Ramos (cell line): ENCODE measurements around the gene C1orf56.

Source experiments
- in situ Hi-C: fragments of 300-500 bp; cut with MboI; formaldehyde crosslinking; loops from one replicate; pipeline ENCODE4 v1.14.3; 2022; ENCODE audit warnings: low sequenced_read_pairs; ENCODE audit not compliant: unreplicated experiment

Gene C1orf56, protein sequence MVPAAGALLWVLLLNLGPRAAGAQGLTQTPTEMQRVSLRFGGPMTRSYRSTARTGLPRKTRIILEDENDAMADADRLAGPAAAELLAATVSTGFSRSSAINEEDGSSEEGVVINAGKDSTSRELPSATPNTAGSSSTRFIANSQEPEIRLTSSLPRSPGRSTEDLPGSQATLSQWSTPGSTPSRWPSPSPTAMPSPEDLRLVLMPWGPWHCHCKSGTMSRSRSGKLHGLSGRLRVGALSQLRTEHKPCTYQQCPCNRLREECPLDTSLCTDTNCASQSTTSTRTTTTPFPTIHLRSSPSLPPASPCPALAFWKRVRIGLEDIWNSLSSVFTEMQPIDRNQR

DNA sequence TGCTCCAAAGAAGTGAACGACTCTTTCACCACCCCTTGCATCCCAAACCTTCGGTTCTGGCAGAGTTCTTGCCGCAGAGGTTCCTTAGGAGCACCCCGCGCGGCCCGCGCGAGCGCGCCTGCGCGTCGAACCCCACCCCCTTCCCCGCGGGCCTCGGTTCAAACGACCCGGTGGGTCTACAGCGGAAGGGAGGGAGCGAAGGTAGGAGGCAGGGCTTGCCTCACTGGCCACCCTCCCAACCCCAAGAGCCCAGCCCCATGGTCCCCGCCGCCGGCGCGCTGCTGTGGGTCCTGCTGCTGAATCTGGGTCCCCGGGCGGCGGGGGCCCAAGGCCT, at the start of gene C1orf56:
Gene C1orf56, plus strand, starts transcription at position 161 of the 334 bp plus-strand sequence. Its CDS starts 97 bp downstream, at position 258.
- in situ Hi-C loops: no loop called here

DNA sequence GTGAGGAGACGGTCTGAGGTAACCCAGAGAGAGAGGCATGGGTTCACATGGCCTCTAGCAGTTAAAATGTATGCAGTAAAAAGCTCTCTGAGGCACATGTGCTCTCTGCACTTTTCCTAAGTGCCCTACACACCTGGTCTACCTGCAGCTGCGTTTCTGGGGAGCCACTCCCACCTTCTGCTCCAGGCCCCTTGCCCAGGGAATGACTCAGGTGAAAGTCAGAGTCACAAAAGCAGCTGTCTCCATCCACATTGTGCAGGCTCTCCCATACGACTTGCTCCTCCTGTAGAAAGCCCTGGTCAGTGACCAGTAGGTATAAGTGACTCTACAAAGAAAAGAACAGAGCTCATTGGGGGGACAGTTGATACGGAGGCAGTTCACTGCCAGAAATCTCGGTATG, 49.6 kb upstream of the C1orf56 start:
- in situ Hi-C loops: loop anchor here (25.0 kb wide), 1 partner anchor 736 kb away; the partner anchor contains the start of genes APH1A, C1orf54 and CA14

DNA sequence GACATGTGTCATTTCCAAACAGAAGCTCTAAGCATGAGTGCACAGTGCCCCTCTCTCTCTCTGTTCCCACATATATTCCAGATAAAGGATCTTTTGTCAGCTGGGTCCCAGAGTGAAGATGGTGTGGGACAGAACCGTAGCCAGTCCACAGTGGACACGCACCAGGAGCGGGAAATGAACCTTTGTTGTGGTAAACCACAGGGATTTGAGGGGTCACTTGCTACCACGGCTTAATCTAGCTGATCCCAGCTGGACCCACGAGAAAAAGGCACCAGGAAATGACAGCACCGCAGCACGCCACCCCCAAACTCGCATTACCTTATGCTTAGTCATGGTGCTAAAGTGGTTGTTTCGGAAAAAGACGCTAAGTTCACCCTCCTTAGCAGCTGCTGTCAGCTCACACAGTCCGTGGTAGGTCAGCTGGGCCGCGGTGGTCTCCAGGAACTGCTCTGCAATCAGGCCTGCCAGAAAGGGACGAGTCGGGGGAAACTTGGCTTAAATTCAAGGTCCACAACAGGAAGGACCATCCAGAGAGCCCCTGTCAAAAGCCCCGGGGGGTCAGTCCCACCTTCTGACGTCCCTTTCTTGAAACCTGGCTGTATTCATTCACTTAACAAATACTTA, 48.4 kb upstream of the C1orf56 start:
- in situ Hi-C loops: loop anchor here (25.0 kb wide), 1 partner anchor 737 kb away; the partner anchor contains the start of genes APH1A, C1orf54 and CA14

DNA sequence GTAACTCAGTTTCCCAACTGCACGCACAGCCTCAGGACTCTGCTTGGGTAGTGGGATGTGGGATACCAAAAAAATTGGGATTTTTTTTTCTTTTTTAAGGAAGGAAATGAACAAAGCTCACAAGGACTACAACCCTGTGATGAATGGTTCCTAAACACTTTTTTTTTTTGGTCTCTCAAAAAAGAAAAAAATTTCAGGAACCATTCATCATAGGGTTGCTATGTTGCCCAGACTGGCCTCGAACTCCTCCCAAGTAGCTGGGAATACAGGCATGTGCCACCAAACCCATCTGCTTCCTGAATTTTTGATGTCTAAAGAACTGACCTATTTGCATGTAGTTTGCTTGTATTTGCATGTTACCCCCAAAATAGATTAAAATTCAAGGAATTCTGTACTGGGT, 47.6 kb upstream of the C1orf56 start:
- in situ Hi-C loops: loop anchor here (25.0 kb wide), 1 partner anchor 738 kb away; the partner anchor contains the start of genes APH1A, C1orf54 and CA14

DNA sequence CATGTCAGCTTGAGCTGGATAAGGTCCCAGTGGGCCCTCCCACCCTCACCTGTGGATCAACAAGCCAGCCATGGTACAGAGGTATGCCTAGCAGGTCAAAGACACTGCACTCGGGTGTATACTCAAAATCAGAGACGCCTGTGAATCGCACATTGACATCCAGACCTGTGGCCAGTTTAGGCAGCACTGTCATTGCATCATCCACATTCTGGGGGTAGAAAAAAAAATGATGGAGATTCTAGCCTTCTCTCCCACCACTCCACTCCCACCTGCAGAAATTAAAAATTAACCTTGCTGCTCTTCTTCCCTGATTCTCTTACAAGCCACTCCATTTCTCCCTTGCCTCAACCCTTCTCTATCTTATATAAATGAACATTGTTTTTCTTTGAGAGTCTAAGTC, 47.1 kb upstream of the C1orf56 start:
- in situ Hi-C loops: no loop called here

DNA sequence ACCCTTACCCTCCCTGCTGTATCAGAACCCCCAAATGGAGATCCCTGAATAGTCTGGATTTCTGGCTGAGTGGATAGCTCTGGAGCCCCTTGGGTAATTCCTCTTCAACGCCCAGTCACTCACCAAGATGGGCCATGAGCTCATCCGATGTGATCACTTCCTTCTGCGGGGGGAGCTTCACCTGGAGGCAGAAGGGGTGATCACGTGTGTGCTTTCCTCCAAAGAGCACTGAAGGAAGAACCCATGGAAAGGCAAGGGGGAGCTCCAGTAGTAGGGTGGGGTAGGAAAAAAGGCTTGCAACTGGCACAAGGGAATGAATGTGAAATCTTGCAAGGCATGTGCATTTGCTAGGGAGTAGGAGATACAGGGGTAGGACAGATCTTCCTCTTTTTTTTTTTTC, 45.9 kb upstream of the C1orf56 start:
- in situ Hi-C loops: no loop called here

DNA sequence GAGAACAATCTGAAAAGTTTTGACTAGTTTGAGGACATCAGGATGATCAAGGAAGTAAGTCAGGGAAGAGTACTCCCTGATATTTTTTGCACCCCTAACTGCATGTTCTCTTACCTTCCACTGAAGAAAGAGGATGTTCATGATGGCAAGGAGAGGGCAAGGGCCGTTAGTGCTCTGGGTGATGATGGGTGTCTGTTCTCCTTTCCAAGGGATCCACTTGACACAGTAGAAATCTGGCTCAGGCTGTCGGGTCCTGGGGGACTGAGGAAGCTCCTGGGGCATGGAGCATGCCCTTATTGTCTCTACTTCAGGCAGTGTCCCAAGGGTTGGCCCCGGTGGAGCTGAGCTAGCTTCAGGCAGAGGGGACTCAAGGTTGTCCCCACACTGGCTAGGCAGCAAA, 45.5 kb upstream of the C1orf56 start:
- in situ Hi-C loops: no loop called here

DNA sequence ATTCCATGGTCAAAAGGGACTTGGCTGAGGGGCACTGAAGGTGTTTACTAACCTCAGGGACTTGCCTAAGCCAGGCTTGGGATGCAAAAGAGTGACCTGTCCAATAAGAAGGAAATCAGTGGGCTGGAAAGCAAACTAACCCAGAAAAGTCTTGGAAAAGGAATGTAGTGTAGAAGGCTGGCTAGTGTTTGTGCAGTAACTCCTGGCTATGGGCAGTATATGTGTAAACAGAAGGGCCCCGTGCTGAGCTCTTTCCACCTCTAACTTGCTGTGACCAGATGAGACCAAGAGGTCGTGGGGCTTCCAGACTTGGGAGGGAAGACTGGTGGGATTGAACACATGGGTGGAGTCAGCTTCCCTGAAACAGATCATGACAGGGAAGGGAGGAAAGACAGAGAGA, 44.9 kb upstream of the C1orf56 start:
- in situ Hi-C loops: no loop called here

DNA sequence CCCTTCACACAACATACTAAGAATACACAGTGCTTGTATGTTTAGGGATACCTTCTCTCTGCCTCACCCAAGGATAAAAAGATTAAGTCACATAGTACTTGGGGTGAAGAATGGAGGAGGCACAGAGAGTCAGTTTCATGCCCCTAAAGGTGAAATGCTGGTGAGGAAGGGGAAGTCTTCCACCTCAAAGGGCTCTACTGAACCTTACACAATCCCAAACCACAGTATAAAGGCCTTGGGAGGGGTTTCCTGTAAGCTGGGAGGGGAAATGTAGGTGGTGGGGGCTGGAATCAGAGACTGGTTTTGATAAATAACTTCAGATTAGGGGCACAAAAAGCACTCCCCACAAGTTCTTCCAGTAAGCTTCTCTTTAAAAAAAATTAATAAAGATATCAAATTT, 44.4 kb upstream of the C1orf56 start:
- in situ Hi-C loops: no loop called here

DNA sequence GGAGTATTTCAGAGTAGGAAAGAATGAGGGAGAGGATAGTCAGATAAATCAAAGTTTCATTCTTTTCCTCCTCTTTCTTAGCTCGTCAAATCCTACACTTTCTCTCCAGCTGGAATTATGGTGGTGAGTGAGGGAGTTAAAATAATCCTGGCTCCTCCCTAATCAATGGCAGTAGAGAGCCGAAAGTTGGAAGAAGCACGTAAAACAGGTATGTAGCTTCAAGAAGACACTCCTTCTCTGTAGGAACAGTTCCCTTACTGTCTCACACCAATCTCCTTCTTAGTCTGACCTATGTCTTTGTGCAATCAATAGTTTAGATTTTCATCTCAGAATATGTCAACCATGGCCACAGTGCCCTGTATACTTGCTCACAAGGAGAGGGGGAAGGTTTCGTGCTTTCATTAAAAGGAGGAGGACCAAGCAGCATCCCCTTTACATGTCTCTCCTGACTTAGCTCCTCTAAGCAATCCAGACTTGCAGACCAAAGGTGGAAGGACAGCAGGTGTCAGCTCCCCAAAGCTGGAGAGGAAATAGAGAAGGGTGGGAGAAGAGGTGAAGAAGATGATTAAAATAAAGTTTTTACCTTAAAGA, 41.7 kb upstream of the C1orf56 start:
- in situ Hi-C loops: no loop called here

DNA sequence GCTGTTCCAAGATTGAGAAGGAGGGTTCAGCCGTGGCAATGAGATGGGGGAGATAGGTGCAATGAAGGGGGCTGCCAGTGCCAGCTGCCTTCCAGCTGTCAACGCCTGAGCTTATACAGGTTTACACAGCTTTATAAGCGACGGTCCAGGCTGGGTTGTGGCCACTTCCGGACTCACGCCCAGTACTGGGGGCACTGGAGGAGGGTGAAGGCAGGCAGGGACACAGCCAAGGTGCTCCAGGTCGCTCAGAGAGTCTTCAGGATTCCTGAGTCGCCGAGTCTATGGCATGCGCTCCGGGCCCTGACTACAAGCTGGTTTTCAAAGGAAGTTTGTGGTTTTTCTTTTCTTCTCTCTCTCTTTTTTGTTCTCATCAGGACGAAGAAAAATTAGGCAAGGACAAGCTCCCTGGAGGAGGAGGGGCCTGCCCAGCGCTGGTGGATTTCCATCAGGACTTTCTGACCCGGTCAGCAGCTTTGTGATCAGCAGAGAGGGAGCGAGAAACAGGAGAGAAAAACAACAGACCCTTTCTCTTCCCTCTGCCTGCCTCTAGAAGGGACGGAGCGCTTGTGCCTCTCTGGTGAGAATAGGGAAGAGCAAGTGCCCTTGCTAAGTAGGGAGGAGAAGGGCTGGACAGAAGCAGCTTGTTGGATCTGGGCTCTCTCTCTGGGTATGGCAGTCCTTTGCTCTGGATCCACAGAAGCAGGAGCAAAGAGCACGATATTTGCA, 41.1 kb upstream of the C1orf56 start, which contains the start of gene MINDY1:
Gene MINDY1, minus strand, starts transcription at position 576 of the 726 bp plus-strand sequence. CDS start 4,285 bp downstream, outside the sequence.
- in situ Hi-C loops: no loop called here

DNA sequence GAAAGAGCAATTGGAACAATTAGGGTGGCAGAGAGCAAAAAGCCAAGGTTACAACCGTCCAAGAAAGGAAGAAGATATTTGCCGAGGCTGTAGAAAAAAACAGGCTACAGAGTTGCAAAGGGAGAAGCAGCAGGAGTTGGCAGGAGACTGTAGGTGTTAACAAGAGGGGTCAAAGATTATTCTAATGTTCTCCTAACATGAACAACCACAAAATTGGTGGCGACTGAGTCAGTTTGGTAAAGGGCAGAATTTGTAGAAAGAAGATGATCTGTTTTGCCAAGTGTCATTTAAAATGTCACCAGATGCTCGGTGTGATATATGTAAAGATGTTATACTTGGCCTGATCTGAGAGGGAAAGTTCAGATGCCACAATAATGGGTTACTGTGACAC, 39.7 kb upstream of the C1orf56 start:
- in situ Hi-C loops: no loop called here

DNA sequence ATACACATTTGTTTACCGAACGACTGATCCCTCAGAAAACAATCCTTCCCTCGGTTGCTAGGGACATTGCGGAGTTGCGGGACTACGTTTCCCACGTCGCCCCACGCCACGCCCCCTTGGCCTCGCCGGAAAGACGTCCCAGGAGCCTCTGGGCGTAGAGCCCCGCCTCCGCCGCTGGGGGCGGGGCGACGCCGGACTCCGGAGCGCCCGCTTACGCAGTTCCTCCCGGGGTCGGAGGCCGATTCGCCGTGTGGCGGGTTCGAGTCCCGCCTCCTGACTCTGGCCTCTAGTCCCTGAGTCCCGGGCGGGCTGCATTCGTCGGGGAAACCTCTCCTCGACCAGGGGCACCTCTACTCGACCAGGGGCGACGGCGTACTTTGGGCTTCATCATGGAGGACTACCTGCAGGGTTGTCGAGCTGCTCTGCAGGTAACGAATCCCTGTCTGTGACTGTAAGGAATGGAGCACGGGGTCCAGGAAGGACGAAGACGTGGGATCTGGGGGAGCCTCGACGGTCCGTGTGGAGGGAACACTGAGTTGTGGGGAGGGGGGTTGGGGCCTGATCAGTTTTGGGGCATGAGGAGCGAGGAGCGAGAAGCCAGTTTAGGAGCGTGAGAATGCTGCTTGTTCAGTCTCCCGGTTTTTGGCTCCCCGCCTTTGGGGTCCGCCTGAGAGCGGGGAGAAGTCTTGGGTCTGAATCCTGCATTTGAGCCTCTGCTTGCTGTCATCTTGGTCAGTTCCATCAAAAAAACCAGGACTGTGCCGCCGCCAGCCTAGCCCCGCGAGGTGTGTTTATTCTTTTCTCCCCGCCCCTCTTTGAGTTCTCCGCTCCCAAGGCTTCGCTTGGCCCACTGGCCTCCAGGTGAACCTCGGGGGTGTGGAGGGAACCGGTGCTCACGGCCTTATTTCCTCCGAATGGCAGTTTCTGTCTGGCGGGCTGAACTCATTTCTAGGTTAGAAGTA, 39.0 kb upstream of the C1orf56 start, which contains the start of gene PRUNE1:
Gene PRUNE1, plus strand, starts transcription at position 206 of the 962 bp plus-strand sequence. Its CDS starts 184 bp downstream, at position 390.
- in situ Hi-C loops: no loop called here

DNA sequence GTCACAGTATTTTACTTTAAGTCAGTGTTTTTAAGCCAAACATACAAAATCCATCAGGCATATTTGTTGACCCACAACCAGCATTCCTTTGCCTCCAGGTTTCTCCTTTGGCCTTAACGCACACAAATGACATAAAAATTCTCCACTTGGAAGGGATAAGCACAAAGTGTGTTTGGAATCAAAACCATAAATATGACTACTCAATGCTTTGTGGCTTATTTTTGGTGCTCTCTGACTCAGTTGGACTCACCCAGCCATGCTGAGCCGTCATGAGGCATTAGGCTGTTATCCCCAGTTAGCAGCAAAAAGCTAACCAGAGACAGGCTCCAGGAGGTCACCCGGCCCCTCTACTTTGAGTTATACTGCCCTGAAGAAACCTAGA, 38.4 kb upstream of the C1orf56 start:
- in situ Hi-C loops: no loop called here

DNA sequence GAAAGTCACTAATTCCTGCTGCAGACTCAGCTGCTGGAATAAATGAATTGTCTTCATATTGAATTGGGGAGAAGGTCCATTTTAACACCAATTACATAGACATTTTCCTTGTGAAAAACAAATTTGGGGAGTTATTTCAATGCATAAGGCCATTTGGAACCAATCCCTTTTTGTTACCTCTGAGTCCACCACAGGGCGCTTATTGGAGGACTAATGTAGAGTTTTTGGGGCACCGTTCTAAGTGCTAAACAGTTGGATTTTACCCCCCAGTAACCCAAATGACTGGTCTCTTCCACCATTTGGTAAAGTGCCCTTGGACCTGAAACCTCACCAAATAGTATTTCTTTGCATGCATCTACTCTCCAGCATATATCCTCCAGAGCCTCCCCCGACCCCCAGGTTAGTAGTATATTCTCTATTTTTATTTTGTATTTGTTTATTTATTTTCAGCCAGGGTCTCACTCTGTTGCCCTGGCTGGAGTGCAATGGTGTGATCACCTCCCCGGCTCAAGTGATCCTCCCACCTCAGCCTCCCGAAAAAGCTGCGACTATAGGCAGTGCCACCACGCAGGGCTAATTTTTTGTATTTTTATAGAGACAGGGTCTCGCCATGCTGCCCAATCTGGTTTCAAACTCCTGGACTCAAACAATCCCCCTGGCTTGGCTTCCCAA, 37.7 kb upstream of the C1orf56 start:
- in situ Hi-C loops: no loop called here

DNA sequence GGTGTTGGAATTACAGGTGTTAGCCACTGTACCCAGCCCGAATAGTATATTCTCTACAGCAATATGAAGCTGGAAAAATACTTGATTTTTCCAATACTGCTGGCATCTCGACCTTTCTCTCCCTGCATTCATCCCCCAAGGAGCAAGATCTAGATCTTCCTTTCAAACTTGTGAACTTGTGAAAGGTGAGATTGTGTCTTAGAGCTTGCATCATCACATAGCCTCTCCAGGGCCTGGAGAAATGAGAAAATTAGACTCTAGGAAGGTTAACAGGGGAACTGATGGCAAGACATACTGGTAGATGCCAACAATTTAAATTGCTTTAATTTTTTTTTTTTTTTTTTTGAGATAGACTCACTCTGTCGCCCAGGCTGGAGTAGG, 37.2 kb upstream of the C1orf56 start:
- in situ Hi-C loops: no loop called here

DNA sequence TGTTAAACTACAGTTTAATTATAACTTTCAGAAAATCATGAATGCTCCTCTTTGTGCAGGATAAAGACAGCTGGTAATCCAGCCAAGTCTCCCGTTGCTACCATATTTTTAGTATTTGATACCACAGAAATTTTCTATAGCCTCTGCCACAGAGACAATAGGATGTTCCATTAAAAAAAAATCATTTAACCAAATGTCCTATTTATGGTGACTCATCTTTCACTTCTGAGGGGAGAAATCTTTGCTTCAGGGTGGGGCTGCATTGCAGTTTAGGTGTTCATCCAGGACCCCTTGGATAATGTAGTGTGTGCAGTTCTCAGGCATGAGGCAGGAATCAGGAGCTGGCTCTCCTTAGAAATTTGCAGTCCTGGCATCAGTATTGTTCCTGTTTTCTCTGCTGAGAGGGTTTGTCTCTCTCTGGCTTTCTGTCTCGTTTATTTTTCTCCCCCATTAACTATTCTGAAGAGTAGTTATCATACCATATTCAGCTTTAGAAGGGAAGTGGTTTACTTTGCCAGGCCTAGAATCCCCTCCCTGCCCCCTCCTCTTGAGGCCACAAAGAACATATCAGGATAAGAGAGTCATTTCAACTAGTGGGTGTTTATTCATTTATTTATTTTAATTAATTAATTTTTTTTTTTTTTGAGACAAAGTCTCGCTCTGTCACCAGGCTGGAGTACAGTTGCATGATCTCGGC, 36.2 kb upstream of the C1orf56 start:
- in situ Hi-C loops: no loop called here

DNA sequence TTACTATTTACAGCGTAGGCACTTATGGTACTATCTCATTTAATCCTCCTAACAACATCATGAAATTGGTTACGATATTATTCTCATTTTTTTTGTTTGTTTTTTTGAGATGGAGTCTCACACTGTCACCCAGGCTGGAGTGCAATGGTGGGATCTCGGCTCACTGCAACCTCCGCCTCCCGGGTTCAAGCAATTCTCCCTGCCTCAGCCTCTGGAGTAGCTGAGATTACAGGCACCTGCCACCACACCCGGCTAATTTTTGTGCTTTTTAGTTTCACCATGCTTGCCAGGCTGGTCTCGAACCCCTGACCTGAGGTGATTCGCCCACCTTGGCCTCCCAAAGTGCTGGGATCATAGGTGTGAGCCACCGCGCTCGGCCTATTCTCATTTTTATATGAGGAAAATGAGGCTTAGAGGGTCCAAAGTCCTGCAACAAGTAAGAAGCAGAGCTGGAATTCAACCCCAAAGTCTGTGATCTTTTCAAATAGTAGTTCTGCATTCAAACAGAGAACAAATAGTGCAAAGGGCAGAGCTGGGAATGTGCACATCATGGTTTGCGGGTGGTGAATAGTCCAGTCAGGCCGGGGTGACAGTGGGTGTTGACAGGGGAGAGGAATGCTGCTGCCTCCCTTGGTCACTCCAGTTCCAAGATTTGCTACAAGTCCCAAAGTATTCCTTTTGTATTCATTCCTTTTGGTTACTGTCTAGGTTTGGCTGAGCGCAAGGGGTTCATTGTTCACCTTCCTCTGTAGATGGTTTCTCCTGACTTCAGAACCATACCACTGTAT, 34.7 kb upstream of the C1orf56 start:
- in situ Hi-C loops: no loop called here
